Measurements from ENCODE around the gene EGFLAM. TPM values are rescaled to one million over a fixed set of nuclear protein-coding genes. Genes with fewer than 3 reads are reported as not detected.

EGFLAM gene
- total and polyA plus RNA-seq, 11 donors = 4.7 to 19.4 (median 8.0) TPM

- H3K27me3 ChIP-seq = peaks cover 0 to 12% (median 0%) of the 10 kb centered on the region in 9 donors
- H3K36me3 ChIP-seq = no peaks in the 10 kb centered on the region
- H3K27ac ChIP-seq = no peak overlapping the region
- no peak for ATAC-seq
- no peaks in the 10 kb centered on the region for H3K4me1 ChIP-seq
- intact Hi-C loops (cut with DNase I) = no loop called here
- H3K4me3 ChIP-seq = no peak overlapping the region
- TF ChIP-seq POLR2A (IDR thresholded peaks at IDR 0.05) (no peak), CTCF (IDR thresholded peaks at IDR 0.05) (no peak)
- H3K9me3 ChIP-seq = no peaks in the 10 kb centered on the region
- WGBS, 4 donors = 93 to 98% (median 97%) methylated on average over 2 of the region's 2 CpGs
- DNase-seq = no peak
Observed at GRCh38 chr5:38346593-38346992, 88.2 kb downstream of the EGFLAM start.

DNA sequence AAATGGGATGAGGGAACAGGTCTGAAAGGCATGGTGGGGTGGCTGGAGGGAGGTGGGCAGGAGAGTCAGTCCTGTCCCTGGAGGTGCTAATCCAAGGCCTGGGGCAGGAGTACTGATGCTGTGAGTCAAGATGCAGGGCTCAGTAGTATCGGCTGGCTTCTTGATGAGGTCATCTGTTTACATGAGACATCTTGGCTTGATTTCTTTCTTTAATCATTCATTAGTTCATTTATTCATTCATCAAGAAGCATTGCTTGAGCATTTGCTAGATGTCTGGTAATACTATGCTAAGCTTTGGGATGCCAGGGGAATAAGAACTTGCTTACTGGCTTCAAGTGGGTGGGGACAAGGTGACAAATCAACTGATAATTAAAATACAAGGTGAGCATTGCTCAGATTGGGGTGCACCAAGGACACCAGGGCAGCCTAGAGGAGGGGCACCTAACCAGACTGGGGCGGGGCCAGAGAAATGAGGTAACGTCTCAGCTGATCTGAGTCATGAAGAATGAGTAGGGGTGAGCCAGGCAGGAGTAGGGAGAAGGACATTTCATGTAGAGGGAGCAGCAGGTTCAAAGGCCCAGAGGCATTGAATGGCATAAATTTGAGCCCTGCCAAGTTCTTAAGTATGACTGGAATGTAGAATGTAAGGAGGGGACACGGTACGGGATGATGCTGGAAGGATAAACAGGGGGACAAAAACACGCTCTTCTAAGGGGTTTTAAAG is 88.8 kb downstream of the EGFLAM start:
- Histone ChIP-seq H3K27me3 (peaks cover 0 to 6% (median 0%) of the 10 kb centered on the region in 9 donors), H3K36me3 (no peaks in the 10 kb centered on the region), H3K4me3 (no peak overlapping the region), H3K27ac (no peak overlapping the region), H3K4me1 (no peaks in the 10 kb centered on the region), H3K9me3 (no peaks in the 10 kb centered on the region)
- ATAC-seq (peak in 1 of 4 donors; percentile 42), DNase-seq (no peak)
- TF ChIP-seq POLR2A (IDR thresholded peaks at IDR 0.05) (no peak), CTCF (IDR thresholded peaks at IDR 0.05) (no peak)
- WGBS, 4 donors = 79 to 85% (median 80%) methylated on average over 6 of the region's 6 CpGs
- intact Hi-C loops (cut with DNase I) = no loop called here

DNA sequence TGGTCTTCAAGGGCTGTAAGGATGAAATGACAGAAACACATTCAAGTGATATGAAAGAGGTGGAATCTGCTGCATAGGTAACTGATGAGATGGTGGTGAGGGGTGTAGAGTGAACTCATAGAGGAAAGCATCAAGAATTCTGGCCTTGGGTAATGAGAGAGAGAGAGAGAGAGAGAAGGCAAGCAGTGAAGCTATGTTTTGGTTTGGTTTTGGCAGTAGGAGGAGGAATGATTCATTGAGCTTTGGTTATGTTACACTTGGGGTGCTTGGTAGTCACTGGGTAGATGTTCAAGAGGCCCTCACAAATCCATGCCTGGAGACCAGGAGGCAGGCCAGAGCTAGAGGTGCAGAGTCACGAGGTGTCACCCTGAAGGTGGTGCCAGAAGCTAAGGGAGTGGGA is 89.5 kb downstream of the EGFLAM start:
- Histone ChIP-seq H3K27me3 (peaks cover 0 to 5% (median 0%) of the 10 kb centered on the region in 9 donors), H3K4me3 (no peak overlapping the region), H3K9me3 (no peaks in the 10 kb centered on the region), H3K36me3 (no peaks in the 10 kb centered on the region), H3K27ac (no peak overlapping the region), H3K4me1 (no peaks in the 10 kb centered on the region)
- 90 to 96% (median 94%) methylated on average over 1 of the region's 1 CpG for WGBS, 4 donors
- DNase-seq (no peak), ATAC-seq (no peak)
- TF ChIP-seq CTCF (IDR thresholded peaks at IDR 0.05) = no peak
- TF ChIP-seq POLR2A (IDR thresholded peaks at IDR 0.05) = no peak
- intact Hi-C loops (cut with DNase I) = no loop called here

- no peak overlapping the region for H3K4me3 ChIP-seq
- 91 to 96% (median 94%) methylated on average over 11 of the region's 11 CpGs for WGBS, 4 donors
Observed at GRCh38 chr5:38360323-38361061, 102.1 kb downstream of the EGFLAM start.

More at GRCh38 chr5:38360323-38361061, 102.1 kb downstream of the EGFLAM start:
- TF ChIP-seq CTCF (IDR thresholded peaks at IDR 0.05) (no peak), POLR2A (IDR thresholded peaks at IDR 0.05) (no peak)
- Histone ChIP-seq H3K36me3 (no peaks in the 10 kb centered on the region), H3K9me3 (no peaks in the 10 kb centered on the region), H3K4me1 (peaks cover 0 to 5% (median 0%) of the 10 kb centered on the region in 12 donors), H3K27ac (no peak overlapping the region), H3K27me3 (no peaks in the 10 kb centered on the region)
- DNase-seq (no peak), ATAC-seq (no peak)
- intact Hi-C loops (cut with DNase I) = no loop called here

Data from heart left ventricle (tissue), 16 donors.